Thyroid gland (tissue), 4 donors: ENCODE measurements around the gene EIF4G1. TPM values are rescaled to one million over a fixed set of nuclear protein-coding genes. Genes with fewer than 3 reads are reported as not detected.

Experiments
- DNase-seq, 2 donors: peaks; one replicate each; pipeline ENCODE4 v3.0.0-alpha.2; 2019
- H3K27ac ChIP-seq, 3 donors: fragments of 200-600 bp; sonication (generic); 1 replicate in 2 of 3; 2 replicates in 1 of 3; pipeline ENCODE4 v1.5.1; 2016 to 2019; ENCODE audit warnings: mild to moderate bottlenecking in 1 of 3, moderate library complexity in 1 of 3
- H3K27me3 ChIP-seq: fragments of 200-600 bp; sonication (generic); one replicate; pipeline ENCODE4 v1.5.1; 2019
- H3K36me3 ChIP-seq, 2 donors: fragments of 200-600 bp; sonication (generic); one replicate each; pipeline ENCODE4 v1.5.1; 2016 to 2019
- H3K4me1 ChIP-seq, 2 donors: fragments of 200-600 bp; sonication (generic); one replicate each; pipeline ENCODE4 v1.5.1; 2017 to 2019
- H3K4me3 ChIP-seq, 3 donors: fragments of 200-600 bp; sonication (generic); replicated peaks in 1 of 3; 1 replicate in 2 of 3; 2 replicates in 1 of 3; pipeline ENCODE4 v1.5.1; 2016; ENCODE audit warnings: mild to moderate bottlenecking in 1 of 3
- H3K9me3 ChIP-seq: fragments of 200-600 bp; sonication (generic); one replicate; pipeline ENCODE4 v1.5.1; 2017
- POLR2A ChIP-seq, 2 donors: fragments of 450-650 bp; IDR thresholded peaks; one replicate each; pipeline ENCODE4 v1.6.1; 2017; ENCODE audit warnings: antibody characterized with exemption in 2 of 2, mild to moderate bottlenecking in 2 of 2, moderate library complexity in 1 of 2
- WGBS, 2 donors: methylation state at CpG; one replicate each; pipeline ENCODE4 v1.1.5; 2017; 5-methylcytosine and 5-hydroxymethylcytosine counted together
- intact Hi-C: fragments of 100-400 bp; cut with DNase I; formaldehyde crosslinking; loops from one replicate; pipeline ENCODE4 v1.15.1; 2023
- total RNA-seq, 4 donors: library from RNA; depleted of rRNA; stranded (reverse); fragments of >200 nt; gene quantifications; one replicate each; pipeline ENCODE4 v1.2.3, GENCODE V29; 2016
- TF ChIP-seq, protein P1 (sequence below), 6 experiments: fragments of 200-600 bp in 3 of 6; fragments of 450-650 bp in 3 of 6; sonication (generic) in 3 of 6; IDR thresholded peaks; one replicate each; pipeline ENCODE4 v1.5.1; 2016 to 2019; ENCODE audit warnings: antibody characterized with exemption in 6 of 6, mild to moderate bottlenecking in 2 of 6, inconsistent platforms in 1 of 6, moderate library complexity in 1 of 6

Gene EIF4G1
- total RNA-seq, 4 donors from 2014 or later: 206 to 418 (median 348) TPM

DNA sequence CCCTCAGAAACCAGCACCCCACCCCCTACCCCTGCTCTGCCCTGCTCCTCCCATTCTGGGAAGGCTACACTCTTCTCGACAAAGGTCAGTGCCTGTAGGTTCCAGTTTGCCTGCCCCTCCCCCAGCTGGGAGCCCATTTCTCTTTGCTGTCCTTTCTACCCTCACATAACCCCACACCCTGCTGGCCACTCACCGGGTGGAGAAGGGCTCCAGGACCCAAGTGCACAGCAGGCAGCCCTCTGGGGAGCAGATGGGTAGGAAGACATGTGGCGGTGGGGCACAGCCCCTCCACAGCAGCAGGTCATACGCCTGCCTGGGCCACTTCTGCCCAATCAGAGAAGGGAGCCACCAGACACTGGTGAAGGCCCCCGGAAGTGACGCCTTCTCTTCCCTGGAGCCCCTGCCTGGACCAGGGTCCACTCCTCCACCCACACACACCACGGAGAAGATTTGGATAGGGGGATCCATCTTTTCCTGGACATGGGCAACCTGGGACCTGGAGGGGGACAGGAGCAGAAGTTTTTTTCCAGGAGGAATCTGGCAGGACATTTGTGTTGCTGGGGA is 63.6 kb downstream of the EIF4G1 start, which contains the start of gene THPO:
THPO (minus strand) TSS at position 326 of the 564 bp plus-strand sequence. CDS start 1,948 bp downstream, outside the sequence.
- Histone ChIP-seq H3K4me3 (no peak within 1 kb of the TSS), H3K27ac (peak within 1 kb of the TSS in 1 of 3 donors; percentile 52), H3K9me3 (no peaks in the 10 kb centered on the region), H3K4me1 (peaks cover 7 to 25% of the 10 kb centered on the region in 2 donors), H3K36me3 (no peaks in the 10 kb centered on the region), H3K27me3 (peaks cover 6% of the 10 kb centered on the region)
- intact Hi-C loops: loop anchor here (10.0 kb wide), 1 partner anchor 167 kb away; no protein-coding TSS in a partner anchor
- 60 to 74% methylated on average over 4 to 7 of the region's 7 CpGs for WGBS, 2 donors
- DNase-seq: no peak
- TF ChIP-seq, protein P1, sequence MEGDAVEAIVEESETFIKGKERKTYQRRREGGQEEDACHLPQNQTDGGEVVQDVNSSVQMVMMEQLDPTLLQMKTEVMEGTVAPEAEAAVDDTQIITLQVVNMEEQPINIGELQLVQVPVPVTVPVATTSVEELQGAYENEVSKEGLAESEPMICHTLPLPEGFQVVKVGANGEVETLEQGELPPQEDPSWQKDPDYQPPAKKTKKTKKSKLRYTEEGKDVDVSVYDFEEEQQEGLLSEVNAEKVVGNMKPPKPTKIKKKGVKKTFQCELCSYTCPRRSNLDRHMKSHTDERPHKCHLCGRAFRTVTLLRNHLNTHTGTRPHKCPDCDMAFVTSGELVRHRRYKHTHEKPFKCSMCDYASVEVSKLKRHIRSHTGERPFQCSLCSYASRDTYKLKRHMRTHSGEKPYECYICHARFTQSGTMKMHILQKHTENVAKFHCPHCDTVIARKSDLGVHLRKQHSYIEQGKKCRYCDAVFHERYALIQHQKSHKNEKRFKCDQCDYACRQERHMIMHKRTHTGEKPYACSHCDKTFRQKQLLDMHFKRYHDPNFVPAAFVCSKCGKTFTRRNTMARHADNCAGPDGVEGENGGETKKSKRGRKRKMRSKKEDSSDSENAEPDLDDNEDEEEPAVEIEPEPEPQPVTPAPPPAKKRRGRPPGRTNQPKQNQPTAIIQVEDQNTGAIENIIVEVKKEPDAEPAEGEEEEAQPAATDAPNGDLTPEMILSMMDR (IDR thresholded peaks at IDR 0.05): no peak
- TF ChIP-seq POLR2A (IDR thresholded peaks at IDR 0.05): no peak

- intact Hi-C loops: loop anchor here (10.0 kb wide), 1 partner anchor 166 kb away; no protein-coding TSS in a partner anchor
- 86 to 89% methylated on average over 10 of the region's 10 CpGs for WGBS, 2 donors
- Histone ChIP-seq H3K9me3 (no peaks in the 10 kb centered on the region), H3K4me1 (peaks cover 7 to 25% of the 10 kb centered on the region in 2 donors), H3K4me3 (no peak overlapping the region), H3K27ac (peak overlapping the region in 2 of 3 donors; percentile 11 to 52), H3K27me3 (peaks cover 6% of the 10 kb centered on the region), H3K36me3 (no peaks in the 10 kb centered on the region)
- DNase-seq: no peak
- TF ChIP-seq POLR2A (IDR thresholded peaks at IDR 0.05): no peak
- TF ChIP-seq, protein P1 (IDR thresholded peaks at IDR 0.05): no peak
These were observed 64.4 kb downstream of the EIF4G1 start for GRCh38 chr3:184378651-184379357.

GRCh38 chr3:184379358-184380184 is 65.2 kb downstream of the EIF4G1 start, which contains the start of gene CHRD:
TSS of gene CHRD (plus strand) at chr3:184380054. CDS start at chr3:184380319, 265 bp downstream.
- intact Hi-C loops: loop anchor here (10.0 kb wide), 1 partner anchor 165 kb away; no protein-coding TSS in a partner anchor
- TF ChIP-seq POLR2A (IDR thresholded peaks at IDR 0.05): no peak
- TF ChIP-seq, protein P1 (IDR thresholded peaks at IDR 0.05): no peak
- no peaks in the 10 kb centered on the region for H3K36me3 ChIP-seq
- H3K9me3 ChIP-seq: no peaks in the 10 kb centered on the region
- 28 to 35% methylated on average over 17 to 20 of the region's 71 CpGs for WGBS, 2 donors
- peaks cover 7 to 25% of the 10 kb centered on the region in 2 donors for H3K4me1 ChIP-seq
- peak within 1 kb of the TSS in 2 of 3 donors; percentile 11 to 52 for H3K27ac ChIP-seq
- peaks cover 6% of the 10 kb centered on the region for H3K27me3 ChIP-seq
- peak within 1 kb of the TSS in 2 of 3 donors; percentile 25 to 43 for H3K4me3 ChIP-seq
- DNase-seq: no peak

DNA sequence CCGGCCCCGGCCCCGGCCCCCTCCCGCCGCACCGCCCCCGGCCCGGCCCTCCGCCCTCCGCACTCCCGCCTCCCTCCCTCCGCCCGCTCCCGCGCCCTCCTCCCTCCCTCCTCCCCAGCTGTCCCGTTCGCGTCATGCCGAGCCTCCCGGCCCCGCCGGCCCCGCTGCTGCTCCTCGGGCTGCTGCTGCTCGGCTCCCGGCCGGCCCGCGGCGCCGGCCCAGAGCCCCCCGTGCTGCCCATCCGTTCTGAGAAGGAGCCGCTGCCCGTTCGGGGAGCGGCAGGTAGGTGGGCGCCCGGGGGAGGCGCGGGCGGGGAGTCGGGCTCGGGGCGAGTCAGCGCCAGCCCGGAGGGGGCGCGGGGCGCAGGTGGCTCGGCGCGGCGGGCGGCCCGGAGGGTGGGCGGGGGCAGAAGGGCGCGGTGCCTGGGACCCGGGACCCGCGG is 65.8 kb downstream of the EIF4G1 start:
- no peaks in the 10 kb centered on the region for H3K9me3 ChIP-seq
- peaks cover 7 to 25% of the 10 kb centered on the region in 2 donors for H3K4me1 ChIP-seq
- DNase-seq: peak; percentile 41 to 43
- no peak overlapping the region for H3K27ac ChIP-seq
- H3K36me3 ChIP-seq: no peaks in the 10 kb centered on the region
- TF ChIP-seq, protein P1 (IDR thresholded peaks at IDR 0.05): no peak
- TF ChIP-seq POLR2A (IDR thresholded peaks at IDR 0.05): no peak
- H3K4me3 ChIP-seq: peak overlapping the region in 2 of 3 donors; percentile 25 to 43
- WGBS, 2 donors: 6% methylated on average over 7 of the region's 62 CpGs; no CpG with 5 or more reads in 1 of the 2 donors
- intact Hi-C loops: no loop called here
- peaks cover 6% of the 10 kb centered on the region for H3K27me3 ChIP-seq
